Astrocyte (in vitro differentiated cells and primary cell): ENCODE measurements around the gene TET1. TPM values are rescaled to one million over a fixed set of nuclear protein-coding genes. Genes with fewer than 3 reads are reported as not detected.
A peak's percentile ranks its signal among the peaks of the same experiment; 100 is the strongest.

ENCODE experiments used
- DNase-seq: peaks from one replicate; pipeline ENCODE4 v3.0.0-alpha.2; 2010; ENCODE audit warnings: low read depth
- FAIRE-seq: peaks from 2 replicates; lab custom pipeline; 2011; peaks lifted over from hg19 to GRCh38; lab: Jason Lieb, UNC
- H2AFZ ChIP-seq: 2 replicates; pipeline ENCODE4 v1.6.0; 2012; ENCODE audit warnings: low read depth, low read length, inconsistent platforms
- H3K27ac ChIP-seq: 2 replicates; pipeline ENCODE4 v1.5.1; 2011; ENCODE audit warnings: low read depth, low read length, inconsistent platforms
- H3K27me3 ChIP-seq: 2 replicates; pipeline ENCODE4 v1.6.0; 2011; ENCODE audit warnings: low read length, inconsistent platforms; ENCODE audit not compliant: insufficient read depth
- H3K36me3 ChIP-seq: 2 replicates; pipeline ENCODE4 v1.5.1; 2011; ENCODE audit warnings: low read length, inconsistent platforms; ENCODE audit not compliant: insufficient read depth
- H3K4me1 ChIP-seq: 2 replicates; pipeline ENCODE4 v1.5.1; 2011; ENCODE audit warnings: low read length, inconsistent platforms; ENCODE audit not compliant: insufficient read depth
- H3K4me2 ChIP-seq: 2 replicates; pipeline ENCODE4 v1.6.0; 2012; ENCODE audit warnings: low read length, inconsistent platforms
- H3K4me3 ChIP-seq: 2 replicates; pipeline ENCODE4 v1.5.1; 2011; ENCODE audit warnings: low read depth, mild to moderate bottlenecking, low read length, inconsistent platforms; ENCODE audit not compliant: insufficient read depth
- H3K79me2 ChIP-seq: 2 replicates; pipeline ENCODE4 v1.6.0; 2012; ENCODE audit warnings: mild to moderate bottlenecking, low read length, inconsistent platforms; ENCODE audit not compliant: insufficient read depth
- H3K9ac ChIP-seq: 2 replicates; pipeline ENCODE4 v1.6.0; 2012; ENCODE audit warnings: mild to moderate bottlenecking, low read length, inconsistent platforms
- H3K9me3 ChIP-seq: 2 replicates; pipeline ENCODE4 v1.5.1; 2012; ENCODE audit warnings: low read depth, mild to moderate bottlenecking, low read length, inconsistent platforms; ENCODE audit not compliant: insufficient read depth
- H4K20me1 ChIP-seq: 2 replicates; pipeline ENCODE4 v1.6.0; 2012; ENCODE audit warnings: low read length, inconsistent platforms; ENCODE audit not compliant: insufficient read depth
- H3K27ac Mint-ChIP-seq: one replicate; pipeline ENCODE4 v1.8.0; 2021; ENCODE audit warnings: mild to moderate bottlenecking, mixed read lengths; ENCODE audit not compliant: unreplicated experiment
- H3K27me3 Mint-ChIP-seq: one replicate; pipeline ENCODE4 v1.8.0; 2021; ENCODE audit warnings: low read depth, mixed read lengths; ENCODE audit not compliant: unreplicated experiment
- H3K36me3 Mint-ChIP-seq: one replicate; pipeline ENCODE4 v1.8.0; 2021; ENCODE audit warnings: low read depth, mixed read lengths; ENCODE audit not compliant: unreplicated experiment
- H3K4me1 Mint-ChIP-seq: one replicate; pipeline ENCODE4 v1.8.0; 2021; ENCODE audit warnings: low read depth, mixed read lengths; ENCODE audit not compliant: unreplicated experiment
- H3K4me3 Mint-ChIP-seq: one replicate; pipeline ENCODE4 v1.8.0; 2021; ENCODE audit warnings: mild to moderate bottlenecking, moderate library complexity, mixed read lengths; ENCODE audit not compliant: unreplicated experiment
- H3K9me3 Mint-ChIP-seq: one replicate; pipeline ENCODE4 v1.8.0; 2021; ENCODE audit warnings: mild to moderate bottlenecking, mixed read lengths; ENCODE audit not compliant: unreplicated experiment
- CTCF ChIP-seq: IDR thresholded peaks from 2 replicates; pipeline ENCODE4 v1.5.1; 2011; ENCODE audit warnings: low read depth, mild to moderate bottlenecking, inconsistent platforms, low read length, moderate library complexity; ENCODE audit not compliant: insufficient read depth
- EZH2 ChIP-seq: IDR thresholded peaks from 2 replicates; pipeline ENCODE4 v1.6.1; 2012; ENCODE audit warnings: mild to moderate bottlenecking, low read length, inconsistent platforms; ENCODE audit not compliant: insufficient read depth
- total RNA-seq: library from RNA; stranded (reverse); gene quantifications from 2 replicates; pipeline ENCODE4 v1.2.1, GENCODE V29; 2021

Gene TET1
- total RNA-seq, 1 donor from 2014 or later = 7.1 TPM

- no peak for FAIRE-seq
Observed at GRCh38 chr10:68566955-68567354, 6.8 kb downstream of the TET1 start.

GRCh38 chr10:68572151-68572550 lies 12.0 kb downstream of the TET1 start:
- TF ChIP-seq EZH2 (no peak), CTCF (no peak)
- DNase-seq = no peak
- no peaks in the 10 kb centered on the region for H3K4me1 ChIP-seq
- no peak overlapping the region for H3K4me2 ChIP-seq
- Mint-ChIP-seq H3K27ac (no peak overlapping the region), H3K27me3 (no peaks in the 10 kb centered on the region), H3K9me3 (no peaks in the 10 kb centered on the region), H3K4me1 (no peaks in the 10 kb centered on the region), H3K4me3 (no peak overlapping the region), H3K36me3 (peaks cover 4% of the 10 kb centered on the region)
- H3K4me3 ChIP-seq = no peak overlapping the region
- H4K20me1 ChIP-seq = no peaks in the 10 kb centered on the region
- H3K79me2 ChIP-seq = no peaks in the 10 kb centered on the region
- H3K9me3 ChIP-seq = no peaks in the 10 kb centered on the region
- FAIRE-seq = no peak
- H3K9ac ChIP-seq = no peak overlapping the region
- no peaks in the 10 kb centered on the region for H3K27me3 ChIP-seq
- H2AFZ ChIP-seq = no peak overlapping the region
- no peak overlapping the region for H3K27ac ChIP-seq
- no peaks in the 10 kb centered on the region for H3K36me3 ChIP-seq

More at GRCh38 chr10:68566955-68567354, 6.8 kb downstream of the TET1 start:
- peak overlapping the region; percentile 26 for H3K27ac Mint-ChIP-seq
- TF ChIP-seq CTCF = no peak
- no peak for TF ChIP-seq EZH2
- no peaks in the 10 kb centered on the region for H3K27me3 ChIP-seq
- no peaks in the 10 kb centered on the region for H3K27me3 Mint-ChIP-seq
- no peaks in the 10 kb centered on the region for H3K36me3 ChIP-seq
- no peak for DNase-seq
- no peaks in the 10 kb centered on the region for H4K20me1 ChIP-seq
- H3K4me3 ChIP-seq = no peak overlapping the region
- H3K9me3 ChIP-seq = no peaks in the 10 kb centered on the region
- H3K79me2 ChIP-seq = no peaks in the 10 kb centered on the region
- peaks cover 6% of the 10 kb centered on the region for H3K4me1 ChIP-seq
- no peaks in the 10 kb centered on the region for H3K36me3 Mint-ChIP-seq
- no peaks in the 10 kb centered on the region for H3K9me3 Mint-ChIP-seq
- H3K27ac ChIP-seq = no peak overlapping the region
- no peak overlapping the region for H3K9ac ChIP-seq
- H3K4me2 ChIP-seq = no peak overlapping the region
- peaks cover 18% of the 10 kb centered on the region for H3K4me1 Mint-ChIP-seq
- no peak overlapping the region for H3K4me3 Mint-ChIP-seq
- H2AFZ ChIP-seq = no peak overlapping the region

- H3K4me1 Mint-ChIP-seq = no peaks in the 10 kb centered on the region
- no peak overlapping the region for H3K4me3 ChIP-seq
- no peaks in the 10 kb centered on the region for H4K20me1 ChIP-seq
- TF ChIP-seq CTCF = no peak
- TF ChIP-seq EZH2 = no peak
- FAIRE-seq (no peak), DNase-seq (no peak)
- no peaks in the 10 kb centered on the region for H3K27me3 Mint-ChIP-seq
- H3K36me3 Mint-ChIP-seq = peaks cover 4% of the 10 kb centered on the region
- H3K27me3 ChIP-seq = no peaks in the 10 kb centered on the region
- H2AFZ ChIP-seq = no peak overlapping the region
- no peaks in the 10 kb centered on the region for H3K79me2 ChIP-seq
- H3K9me3 Mint-ChIP-seq = no peaks in the 10 kb centered on the region
- no peak overlapping the region for H3K9ac ChIP-seq
- H3K27ac Mint-ChIP-seq = no peak overlapping the region
- no peaks in the 10 kb centered on the region for H3K36me3 ChIP-seq
- H3K27ac ChIP-seq = no peak overlapping the region
- no peak overlapping the region for H3K4me3 Mint-ChIP-seq
- no peaks in the 10 kb centered on the region for H3K4me1 ChIP-seq
- no peak overlapping the region for H3K4me2 ChIP-seq
- no peaks in the 10 kb centered on the region for H3K9me3 ChIP-seq
Observed at GRCh38 chr10:68574051-68574450, 13.9 kb downstream of the TET1 start.
